Calu3 (cell line): ENCODE measurements around the gene ADSS2. TPM values are rescaled to one million over a fixed set of nuclear protein-coding genes. Genes with fewer than 3 reads are reported as not detected.

Source experiments
- BruUV-seq: library from RNA; stranded (reverse); fragments of 400-500 nt; replicated peaks from 2 replicates; lab custom pipeline; 2021; lab: Mats Ljungman, UMichigan
- CTCF ChIA-PET: fragments of 300-600 bp; sonication (Branson Sonifier 250); formaldehyde crosslinking; loops from one replicate; lab custom pipeline; 2022; ENCODE audit warnings: antibody characterized with exemption; lab: Charles Lee
- DNase-seq: peaks from one replicate; pipeline ENCODE4 v3.0.0; 2022
- H3K27ac Mint-ChIP-seq: one replicate; pipeline ENCODE4 v1.8.0; 2022; ENCODE audit warnings: mixed read lengths; ENCODE audit not compliant: unreplicated experiment
- H3K27me3 Mint-ChIP-seq: one replicate; pipeline ENCODE4 v1.8.0; 2022; ENCODE audit warnings: mixed read lengths; ENCODE audit not compliant: unreplicated experiment
- H3K36me3 Mint-ChIP-seq: one replicate; pipeline ENCODE4 v1.8.0; 2022; ENCODE audit warnings: mild to moderate bottlenecking, moderate library complexity, mixed read lengths; ENCODE audit not compliant: insufficient read depth, unreplicated experiment
- H3K4me1 Mint-ChIP-seq: one replicate; pipeline ENCODE4 v1.8.0; 2022; ENCODE audit warnings: mild to moderate bottlenecking, low read depth, mixed read lengths; ENCODE audit not compliant: unreplicated experiment
- H3K4me3 Mint-ChIP-seq: one replicate; pipeline ENCODE4 v1.8.0; 2022; ENCODE audit warnings: mild to moderate bottlenecking, low read depth, moderate library complexity, mixed read lengths; ENCODE audit not compliant: unreplicated experiment
- H3K9me3 Mint-ChIP-seq: one replicate; pipeline ENCODE4 v1.8.0; 2022; ENCODE audit warnings: low read depth, mixed read lengths; ENCODE audit not compliant: unreplicated experiment
- intact Hi-C: fragments of 100-400 bp; cut with micrococcal nuclease; formaldehyde crosslinking; loops from one replicate; pipeline ENCODE4 v1.10.0; 2022; ENCODE audit not compliant: unreplicated experiment
- total RNA-seq: library from RNA; stranded (reverse); gene quantifications from 2 replicates; pipeline ENCODE4 v1.2.3, GENCODE V29; 2022
- TF ChIP-seq, protein P1 (sequence below): fragments of 200-600 bp; IDR thresholded peaks from one replicate; pipeline ENCODE4 v1.8.0; 2022; ENCODE audit warnings: antibody characterized with exemption; ENCODE audit not compliant: unreplicated experiment

The ADSS2 gene
- total RNA-seq, 1 experiment from 2014 or later, result 68.3 TPM

GRCh38 chr1:244387415-244387814, 64.3 kb downstream of the ADSS2 start:
- no TSS peak for BruUV-seq
- TF ChIP-seq, protein P1, sequence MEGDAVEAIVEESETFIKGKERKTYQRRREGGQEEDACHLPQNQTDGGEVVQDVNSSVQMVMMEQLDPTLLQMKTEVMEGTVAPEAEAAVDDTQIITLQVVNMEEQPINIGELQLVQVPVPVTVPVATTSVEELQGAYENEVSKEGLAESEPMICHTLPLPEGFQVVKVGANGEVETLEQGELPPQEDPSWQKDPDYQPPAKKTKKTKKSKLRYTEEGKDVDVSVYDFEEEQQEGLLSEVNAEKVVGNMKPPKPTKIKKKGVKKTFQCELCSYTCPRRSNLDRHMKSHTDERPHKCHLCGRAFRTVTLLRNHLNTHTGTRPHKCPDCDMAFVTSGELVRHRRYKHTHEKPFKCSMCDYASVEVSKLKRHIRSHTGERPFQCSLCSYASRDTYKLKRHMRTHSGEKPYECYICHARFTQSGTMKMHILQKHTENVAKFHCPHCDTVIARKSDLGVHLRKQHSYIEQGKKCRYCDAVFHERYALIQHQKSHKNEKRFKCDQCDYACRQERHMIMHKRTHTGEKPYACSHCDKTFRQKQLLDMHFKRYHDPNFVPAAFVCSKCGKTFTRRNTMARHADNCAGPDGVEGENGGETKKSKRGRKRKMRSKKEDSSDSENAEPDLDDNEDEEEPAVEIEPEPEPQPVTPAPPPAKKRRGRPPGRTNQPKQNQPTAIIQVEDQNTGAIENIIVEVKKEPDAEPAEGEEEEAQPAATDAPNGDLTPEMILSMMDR, result no peak
- DNase-seq, result no peak
- Mint-ChIP-seq H3K27ac (no peak overlapping the region), H3K27me3 (no peaks in the 10 kb centered on the region), H3K4me1 (peaks cover 21% of the 10 kb centered on the region), H3K9me3 (no peaks in the 10 kb centered on the region), H3K36me3 (peaks cover 10% of the 10 kb centered on the region), H3K4me3 (no peak overlapping the region)
- CTCF ChIA-PET, result interaction anchor here (0.6 kb wide), 1 partner anchor 25 kb away, joined by 3 read pairs; no protein-coding TSS in a partner anchor
- intact Hi-C loops, result no loop called here

- H3K36me3 Mint-ChIP-seq, result peaks cover 2% of the 10 kb centered on the region
Measured at GRCh38 chr1:244386595-244386994, 65.1 kb downstream of the ADSS2 start.

GRCh38 chr1:244384066-244384465, 67.6 kb downstream of the ADSS2 start:
- TF ChIP-seq, protein P1, result no peak
- BruUV-seq, result no TSS peak
- Mint-ChIP-seq H3K36me3 (no peaks in the 10 kb centered on the region), H3K4me1 (peaks cover 8% of the 10 kb centered on the region), H3K4me3 (no peak overlapping the region), H3K27me3 (no peaks in the 10 kb centered on the region), H3K27ac (no peak overlapping the region), H3K9me3 (no peaks in the 10 kb centered on the region)
- DNase-seq, result no peak
- intact Hi-C loops, result no loop called here
- CTCF ChIA-PET, result interaction anchor here (0.6 kb wide), 1 partner anchor 127 kb away, joined by 3 read pairs; no protein-coding TSS in a partner anchor

More at GRCh38 chr1:244386595-244386994, 65.1 kb downstream of the ADSS2 start:
- no peaks in the 10 kb centered on the region for H3K9me3 Mint-ChIP-seq
- peaks cover 13% of the 10 kb centered on the region for H3K4me1 Mint-ChIP-seq
- TF ChIP-seq, protein P1, result no peak
- no TSS peak for BruUV-seq
- intact Hi-C loops, result no loop called here
- H3K27ac Mint-ChIP-seq, result no peak overlapping the region
- DNase-seq, result no peak
- no peaks in the 10 kb centered on the region for H3K27me3 Mint-ChIP-seq
- CTCF ChIA-PET, result no interaction called here
- no peak overlapping the region for H3K4me3 Mint-ChIP-seq

GRCh38 chr1:244383278-244383884, 68.3 kb downstream of the ADSS2 start:
- TF ChIP-seq, protein P1, result no peak
- no TSS peak for BruUV-seq
- CTCF ChIA-PET, result interaction anchor here (0.6 kb wide), 1 partner anchor 127 kb away, joined by 3 read pairs; no protein-coding TSS in a partner anchor
- DNase-seq, result no peak
- Mint-ChIP-seq H3K27ac (no peak overlapping the region), H3K36me3 (no peaks in the 10 kb centered on the region), H3K4me1 (peaks cover 8% of the 10 kb centered on the region), H3K9me3 (no peaks in the 10 kb centered on the region), H3K27me3 (no peaks in the 10 kb centered on the region), H3K4me3 (no peak overlapping the region)
- intact Hi-C loops, result no loop called here
